ENCODE data around the gene SERTM2.

- TF ChIP-seq EZH2phosphoT487 (IDR thresholded peaks at IDR 0.05; ENCODE audit: low read depth, severe bottlenecking, unreplicated experiment) (no peak), CTCF (IDR thresholded peaks at IDR 0.05; ENCODE audit: poor library complexity) (no peak)
Observed at GRCh38 chrX:111503485-111503993, 7.9 kb upstream of the SERTM2 start.

Data from hepatocyte (in vitro differentiated cells).